ENCODE measurements around the gene RAI14.

Gene RAI14

DNA sequence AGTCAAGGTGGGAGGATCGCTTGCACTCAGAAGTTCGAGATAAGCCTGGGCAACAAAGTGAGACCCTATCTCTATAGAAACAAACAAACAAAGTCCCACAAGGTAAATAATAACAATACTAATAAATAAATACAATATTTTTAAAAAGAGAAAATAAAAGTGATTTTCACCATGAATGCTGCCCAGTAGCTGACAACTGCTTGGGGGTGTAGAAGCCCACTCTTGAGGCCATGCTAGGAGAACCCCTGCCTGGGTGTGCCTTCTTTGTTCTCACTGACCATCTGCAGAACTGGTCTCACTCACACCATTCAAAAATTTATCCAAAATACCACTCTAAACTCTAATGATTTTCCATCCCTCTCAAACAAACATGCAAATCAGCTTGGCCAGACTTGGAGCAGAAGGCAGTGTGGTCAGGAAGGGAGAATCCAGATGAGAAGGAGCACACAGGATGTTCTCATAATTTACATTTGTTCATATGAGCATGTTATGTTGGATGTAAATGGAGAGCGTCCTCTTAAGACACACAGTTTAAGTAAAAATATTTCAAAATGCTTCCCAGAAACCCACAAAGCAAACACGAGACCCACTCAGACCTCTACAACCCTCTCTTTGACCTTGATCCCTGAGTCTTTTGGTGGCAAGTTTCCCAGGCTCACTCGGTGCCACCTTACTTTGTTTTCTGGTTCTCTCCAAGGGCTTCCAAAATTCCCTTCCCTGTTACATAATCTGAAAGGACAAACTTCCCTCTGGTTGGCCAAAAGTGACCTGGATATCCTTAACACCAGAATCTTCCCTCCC is 7.9 kb upstream of the RAI14 start:
- no peak for DNase-seq (ENCODE audit: low read depth in 2 of 2)

DNA sequence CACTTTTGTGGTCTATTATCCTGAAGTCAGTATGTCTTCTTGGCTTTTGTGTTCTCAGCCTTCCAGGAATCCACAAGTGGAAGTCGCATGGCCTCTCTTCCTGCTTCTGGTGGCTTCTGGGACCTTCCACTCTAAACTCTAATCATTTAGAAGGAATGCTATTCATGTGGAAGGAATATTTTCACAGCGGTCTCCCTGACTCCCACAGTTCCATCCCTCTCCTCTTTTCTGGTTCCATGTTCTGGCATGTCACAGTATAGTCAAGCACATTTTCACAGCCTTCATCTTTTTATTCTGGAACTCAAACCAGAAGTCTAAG is 7.3 kb upstream of the RAI14 start:
- no peak for DNase-seq (ENCODE audit: low read depth in 2 of 2)

DNA sequence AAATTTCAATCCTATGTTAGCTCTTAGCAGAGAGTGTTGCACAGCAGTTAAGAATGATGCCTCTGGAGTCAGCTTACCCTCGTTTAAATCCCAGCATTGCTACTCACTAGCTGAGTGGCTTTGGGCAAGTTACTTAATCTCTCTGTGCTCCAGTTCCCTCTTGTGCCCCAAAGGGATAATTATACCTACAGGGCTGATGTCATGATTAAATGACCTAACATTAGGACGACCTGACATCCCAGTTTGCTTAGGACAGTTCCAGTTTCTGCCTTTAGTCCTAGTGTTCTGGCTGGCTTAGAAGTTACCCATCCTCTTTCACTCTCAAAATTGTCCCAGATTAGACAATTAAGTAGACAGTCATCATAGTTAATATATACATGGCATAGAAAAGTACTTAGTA is 4.3 kb upstream of the RAI14 start:
- no peak for DNase-seq (ENCODE audit: low read depth in 2 of 2)

DNA sequence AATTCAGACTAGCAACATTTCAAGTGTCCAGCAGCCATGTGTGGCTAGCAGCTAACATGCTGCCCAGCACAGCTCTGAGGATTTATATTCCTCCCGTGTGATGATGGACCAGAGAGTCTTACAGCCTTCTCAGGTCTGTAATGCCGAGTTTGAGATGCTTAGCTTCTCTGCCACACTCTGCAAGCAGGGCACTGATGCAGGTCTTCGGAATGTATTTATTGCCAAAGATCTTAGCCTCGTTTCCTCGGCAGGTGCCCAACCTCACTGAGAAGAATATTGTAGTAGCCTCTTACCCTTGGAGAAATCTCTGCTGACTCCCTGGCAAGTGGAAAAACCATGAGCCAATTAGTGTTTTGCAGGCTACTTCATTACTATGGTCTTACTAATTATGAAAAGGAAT is 3.7 kb upstream of the RAI14 start:
- no peak for DNase-seq (ENCODE audit: low read depth in 2 of 2)

DNA sequence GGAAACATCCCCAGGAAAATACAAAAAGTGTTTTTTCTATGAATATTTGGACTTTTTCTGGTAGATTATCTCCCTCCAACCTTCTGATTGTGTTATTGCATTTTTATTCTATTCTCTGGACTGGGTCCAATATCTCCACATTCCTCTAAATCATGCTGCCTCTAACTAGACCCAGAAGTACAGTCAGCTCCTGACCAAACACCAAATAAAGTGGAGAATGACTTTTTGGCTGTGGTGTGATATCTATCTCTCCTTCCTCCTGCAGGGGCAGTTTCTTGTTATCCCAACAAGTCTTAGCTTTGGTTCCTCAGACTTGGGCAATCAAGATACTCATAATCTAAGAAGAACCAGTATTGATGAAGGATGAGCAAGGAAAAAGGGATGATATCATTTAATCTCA is 3.2 kb upstream of the RAI14 start:
- DNase-seq (ENCODE audit: low read depth in 2 of 2) = peak; percentile 58 to 68

DNA sequence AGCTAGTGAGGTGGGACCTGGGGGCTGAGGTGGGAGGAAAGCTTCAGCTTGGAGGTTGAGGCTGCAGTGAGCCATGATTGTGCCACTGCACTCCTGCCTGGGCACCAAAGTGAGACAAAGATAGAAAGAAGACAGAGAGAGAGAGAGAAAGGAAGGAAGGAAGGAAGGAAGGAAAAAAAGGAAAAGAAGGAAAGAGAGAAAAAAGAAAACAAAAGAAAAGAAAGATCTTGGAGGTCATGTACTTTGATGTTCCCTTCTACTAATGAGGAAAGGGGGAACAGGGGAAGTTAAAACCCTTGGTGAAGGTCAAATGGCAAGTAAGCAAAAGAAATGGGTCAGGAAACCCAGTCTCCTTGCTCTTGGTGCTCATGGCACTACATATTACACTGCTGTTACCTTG is 2.4 kb upstream of the RAI14 start:
- no peak for DNase-seq (ENCODE audit: low read depth in 2 of 2)

DNA sequence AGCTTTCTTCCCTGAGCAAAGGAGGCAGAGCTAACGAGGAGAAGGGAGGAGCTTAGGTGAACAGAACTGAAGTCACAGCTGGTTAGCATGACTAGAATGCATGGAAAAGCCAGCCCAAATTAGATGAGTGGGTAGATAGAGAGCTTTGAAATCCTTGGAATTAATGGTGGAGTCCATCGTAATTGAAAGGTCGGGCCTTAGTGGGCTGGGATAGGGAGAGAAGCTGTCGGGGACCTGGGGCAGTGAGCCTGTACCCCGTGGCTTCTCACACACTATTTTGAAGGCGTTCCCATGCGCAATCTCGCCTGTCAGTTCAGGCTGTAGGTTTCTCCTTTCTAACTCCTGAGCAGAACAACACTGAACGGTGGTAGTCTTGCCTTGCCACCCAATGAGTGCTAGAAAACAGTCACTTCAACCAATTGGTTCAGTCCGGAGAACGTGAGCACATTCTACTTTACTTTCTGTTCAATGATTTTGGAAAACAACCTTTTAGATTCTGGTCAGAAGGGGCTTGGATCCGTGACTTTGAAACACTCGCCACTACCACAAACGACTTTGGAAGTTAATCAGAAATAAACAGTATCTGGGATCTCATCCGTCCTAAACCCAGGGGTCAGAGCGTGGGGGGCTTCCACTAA is 655 bp upstream of the RAI14 start:
- DNase-seq (ENCODE audit: low read depth in 2 of 2) = peak; percentile 68 to 73

DNA sequence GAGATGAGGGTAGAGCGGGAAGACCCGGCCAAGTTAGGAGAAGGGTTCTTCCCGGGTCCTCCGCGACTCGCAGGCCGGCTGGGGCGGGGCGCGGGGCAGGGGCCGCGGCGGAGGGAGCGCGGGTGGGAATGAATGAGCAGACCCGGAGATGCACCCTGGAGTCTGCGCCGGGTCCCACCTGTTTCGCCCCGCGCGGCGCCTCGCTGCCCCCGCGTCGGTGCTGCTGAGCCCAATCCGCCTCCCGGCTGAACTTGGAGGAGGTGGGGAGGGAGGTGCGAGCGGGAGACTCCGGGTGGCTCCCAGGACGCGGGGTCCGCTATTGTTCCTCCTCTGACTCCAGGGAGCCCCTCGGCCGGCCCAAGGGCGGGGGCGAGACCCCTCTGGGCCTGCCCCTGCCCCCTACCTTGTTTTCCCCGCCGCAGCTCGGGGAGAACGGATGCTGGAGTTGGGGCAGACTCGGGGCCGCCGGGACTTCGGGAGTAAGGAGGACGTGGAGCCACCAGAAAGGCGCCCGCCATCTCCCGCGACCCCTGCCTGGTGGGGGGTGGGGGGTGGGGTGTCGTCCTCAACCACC is 659 bp downstream of the RAI14 start:
- DNase-seq (ENCODE audit: low read depth in 2 of 2) = no peak

DNA sequence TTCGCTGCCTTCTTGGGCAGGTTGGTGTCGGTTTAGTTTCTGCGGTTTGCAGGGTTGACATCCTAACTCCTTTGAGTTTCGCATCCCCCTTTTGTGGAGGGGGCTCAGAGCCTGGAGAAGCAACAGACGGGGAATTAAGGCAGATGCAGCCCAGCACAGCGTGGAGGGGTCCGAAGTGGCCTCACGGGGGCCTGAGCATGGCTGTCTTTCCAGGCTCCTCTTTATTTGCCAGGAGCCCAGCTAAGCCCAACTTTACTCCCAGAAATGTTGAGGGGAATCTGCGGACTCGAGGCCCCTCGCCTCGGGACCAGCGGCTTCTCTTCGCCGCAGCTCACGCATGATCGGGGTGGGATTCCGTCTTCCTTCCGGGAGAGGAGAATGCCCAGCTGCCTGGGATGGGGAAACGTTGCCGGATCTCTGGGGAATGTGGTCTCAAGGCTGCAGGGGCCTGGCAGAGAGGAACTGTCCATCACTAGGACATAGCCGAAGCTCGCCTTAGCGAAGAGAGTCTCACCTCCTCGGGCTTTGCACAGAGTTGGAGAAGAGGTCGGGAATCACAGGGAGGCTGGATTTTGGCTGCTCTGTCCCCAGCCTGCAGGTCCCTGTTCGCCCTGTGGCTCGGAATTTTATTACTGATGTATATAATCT is 1.3 kb downstream of the RAI14 start:
- no peak for DNase-seq (ENCODE audit: low read depth in 2 of 2)

DNA sequence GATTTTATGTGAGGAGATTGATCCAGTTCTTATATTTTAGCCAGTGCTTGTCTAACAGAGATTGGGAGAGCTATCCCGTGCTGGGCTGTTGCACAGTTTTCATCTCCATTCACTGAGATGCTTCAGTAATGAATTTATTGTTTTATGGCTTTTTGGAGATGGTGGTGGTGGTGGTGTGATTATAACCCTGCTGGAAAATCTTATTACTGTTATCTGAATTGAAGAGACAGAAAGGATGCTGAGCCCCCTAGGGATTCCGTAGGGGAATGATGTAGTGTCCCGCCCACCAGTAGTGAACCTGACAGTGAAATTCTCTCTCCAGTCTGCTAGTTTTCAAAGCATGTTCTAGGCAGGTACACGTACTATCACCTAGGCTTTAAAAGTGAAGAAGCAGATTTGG is 1.9 kb downstream of the RAI14 start:
- no peak for DNase-seq (ENCODE audit: low read depth in 2 of 2)

DNA sequence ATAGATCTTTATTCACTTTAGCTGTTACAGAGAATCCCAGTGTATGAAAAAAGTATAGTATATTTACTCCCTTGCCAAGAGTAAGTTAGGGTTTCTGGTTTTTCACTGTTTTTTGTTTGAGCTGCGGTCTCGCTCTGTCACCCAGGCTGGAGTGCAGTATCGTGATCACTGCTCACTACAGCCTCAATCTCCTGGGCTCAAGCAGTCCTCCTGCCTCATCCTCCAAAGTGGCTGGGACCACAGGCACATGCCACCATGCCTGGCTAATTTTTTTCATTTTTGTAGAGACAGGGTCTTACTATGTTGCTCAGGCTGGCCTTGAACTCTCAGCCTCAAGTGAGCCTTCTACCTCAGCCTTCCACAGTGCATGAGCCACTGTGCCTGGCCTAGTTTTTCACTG is 3.0 kb downstream of the RAI14 start:
- DNase-seq (ENCODE audit: low read depth in 2 of 2) = no peak

DNA sequence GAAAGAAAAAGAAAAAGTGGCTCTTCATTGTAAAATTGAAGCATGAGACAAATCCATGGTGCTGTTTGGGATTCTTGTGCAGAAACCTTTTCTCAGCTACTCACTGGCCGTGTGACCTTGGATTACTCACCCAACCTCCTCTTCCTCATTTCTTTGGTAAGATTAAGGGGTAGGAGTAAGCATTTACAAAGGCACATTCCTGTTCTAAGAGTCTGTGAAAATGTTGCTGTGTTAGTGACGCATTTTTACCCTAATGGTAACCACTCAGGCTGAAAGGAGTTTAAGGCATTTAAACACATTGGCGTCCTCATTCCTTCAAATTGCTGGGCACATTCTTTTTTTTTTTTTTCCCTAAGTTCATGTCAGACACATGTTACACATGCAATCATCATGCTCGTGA is 4.3 kb downstream of the RAI14 start:
- DNase-seq (ENCODE audit: low read depth in 2 of 2) = peak; percentile 77 to 78

DNA sequence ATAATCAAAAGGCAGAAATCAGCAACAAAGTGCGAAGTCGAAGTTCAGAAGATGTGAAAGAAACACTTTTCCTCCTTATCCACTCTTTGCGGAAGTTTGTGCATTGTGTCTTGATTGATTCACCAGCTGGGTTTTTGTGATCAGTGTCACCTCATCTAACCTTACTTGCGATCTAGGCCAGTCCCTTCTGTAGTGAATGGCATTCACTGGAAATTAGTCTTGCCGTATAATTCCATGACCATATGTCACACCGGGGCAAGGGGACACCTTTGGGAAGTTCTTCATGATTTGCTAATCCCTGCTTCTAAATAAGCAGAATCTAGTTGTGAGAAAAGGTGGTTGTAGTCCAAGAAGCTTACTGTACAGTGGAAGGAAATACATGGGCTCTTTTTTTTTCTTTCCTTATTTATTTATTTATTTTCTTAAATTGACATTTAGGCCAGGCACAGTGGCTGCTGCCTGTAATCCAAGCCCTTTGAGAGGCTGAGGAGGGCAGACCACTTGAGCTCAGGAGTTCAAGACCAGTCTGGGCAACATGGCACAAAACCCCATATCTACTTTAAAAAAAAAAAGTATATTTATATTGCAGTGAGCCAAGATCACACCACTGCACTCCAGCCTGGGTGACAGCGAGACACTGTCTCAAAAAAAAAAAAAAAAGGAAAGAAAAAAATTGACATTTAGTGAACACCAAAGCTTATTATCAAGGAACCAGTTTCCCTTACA is 7.8 kb downstream of the RAI14 start:
- no peak for DNase-seq (ENCODE audit: low read depth in 2 of 2)

DNA sequence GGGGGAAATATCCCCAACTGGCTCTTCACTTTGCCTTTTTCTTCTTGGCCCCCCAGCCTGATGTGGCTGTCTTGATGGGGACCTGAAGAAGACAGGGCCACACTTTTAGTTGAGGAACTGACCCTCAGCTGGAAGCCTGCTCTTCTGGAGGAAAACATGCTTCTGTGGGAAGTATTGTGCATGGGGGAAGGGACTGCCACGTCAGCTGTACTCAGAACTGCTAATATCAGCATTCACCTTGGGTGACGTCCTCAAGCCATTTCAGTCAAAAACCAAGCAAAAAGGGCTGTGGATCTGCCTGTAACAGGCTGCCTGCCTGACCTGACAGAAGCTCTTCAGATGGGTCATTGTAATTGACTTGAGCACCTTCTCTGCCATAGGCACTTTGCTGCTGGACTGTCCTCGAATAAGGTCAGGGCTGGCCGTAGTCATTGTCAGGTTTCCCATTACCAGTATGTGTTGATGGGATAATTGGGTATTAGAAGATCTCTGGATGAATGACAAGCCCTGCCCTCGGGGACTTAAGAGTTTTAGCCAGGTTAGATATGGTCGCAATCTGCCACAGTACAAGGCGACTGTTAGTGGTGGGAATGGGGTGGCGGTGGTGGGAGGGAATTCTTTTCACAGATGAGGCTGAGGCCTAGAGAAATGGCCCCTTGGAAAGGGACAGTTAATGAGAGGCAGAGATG is 10.4 kb downstream of the RAI14 start:
- no peak for DNase-seq (ENCODE audit: low read depth in 2 of 2)

DNA sequence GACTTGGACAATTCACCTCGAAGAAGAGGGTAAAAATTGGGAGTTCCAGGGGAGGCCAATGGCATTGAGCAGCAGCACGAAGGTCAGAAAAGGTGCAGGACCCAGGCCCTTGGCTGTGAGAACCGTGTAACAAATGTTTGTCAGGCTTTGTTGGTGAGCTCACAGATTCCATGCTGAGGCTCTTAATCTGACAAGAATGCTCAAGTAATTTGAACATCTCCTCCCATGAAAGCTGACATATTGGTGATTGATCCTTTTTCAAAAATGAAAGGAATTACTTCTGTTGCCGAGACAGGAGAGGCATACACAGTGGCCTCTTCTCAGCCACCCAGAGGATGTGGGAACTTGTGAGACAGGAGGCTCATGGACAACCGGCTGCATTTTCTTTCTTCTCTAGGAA is 11.6 kb downstream of the RAI14 start:
- no peak for DNase-seq (ENCODE audit: low read depth in 2 of 2)

DNA sequence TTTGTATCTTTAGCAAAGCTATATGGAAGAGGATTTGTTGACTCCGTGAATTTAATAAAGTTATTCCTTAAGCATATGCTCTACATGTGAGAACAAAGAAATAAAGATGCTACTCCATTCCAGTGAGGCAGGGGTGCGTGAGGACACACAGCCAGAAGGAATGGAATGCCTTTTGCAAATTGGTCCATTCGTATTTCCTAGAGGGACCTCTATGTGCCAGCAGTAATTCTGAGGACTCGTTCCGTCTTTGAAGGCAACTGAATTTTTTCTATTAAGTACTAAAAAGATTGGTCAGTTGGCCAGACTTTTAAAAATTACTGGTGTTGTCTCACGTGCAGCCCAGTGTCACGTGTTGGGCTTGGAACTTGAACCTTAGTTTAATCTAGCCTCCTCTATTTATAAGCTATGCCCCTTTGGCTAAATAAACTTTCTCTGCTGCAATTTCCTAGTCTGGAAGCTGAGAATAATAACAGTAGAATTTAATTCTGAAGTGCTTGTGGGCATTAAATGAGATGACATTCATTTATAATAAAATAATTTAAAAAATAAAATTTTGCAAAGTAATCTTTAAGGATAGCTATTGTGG is 13.9 kb downstream of the RAI14 start:
- DNase-seq (ENCODE audit: low read depth in 2 of 2) = no peak

DNA sequence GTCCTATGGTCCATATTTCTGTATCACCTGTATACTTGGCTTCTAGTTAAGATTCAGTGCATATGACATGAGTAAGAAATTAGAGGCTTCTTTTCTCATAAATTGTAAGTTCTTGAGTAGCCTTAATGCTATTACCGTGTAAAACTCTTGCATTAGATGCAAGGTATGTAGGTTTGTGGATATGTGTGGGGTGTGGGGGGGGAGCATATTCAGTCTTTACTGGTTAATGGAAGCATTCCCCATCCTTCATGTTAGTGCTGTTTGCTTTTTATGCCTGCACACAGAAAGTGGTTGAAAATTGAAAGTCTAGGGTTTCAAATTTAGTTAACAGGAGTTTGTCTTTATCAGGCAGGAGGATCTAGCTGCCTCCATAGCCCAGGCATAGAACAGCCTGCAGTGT is 16.1 kb downstream of the RAI14 start:
- no peak for DNase-seq (ENCODE audit: low read depth in 2 of 2)

DNA sequence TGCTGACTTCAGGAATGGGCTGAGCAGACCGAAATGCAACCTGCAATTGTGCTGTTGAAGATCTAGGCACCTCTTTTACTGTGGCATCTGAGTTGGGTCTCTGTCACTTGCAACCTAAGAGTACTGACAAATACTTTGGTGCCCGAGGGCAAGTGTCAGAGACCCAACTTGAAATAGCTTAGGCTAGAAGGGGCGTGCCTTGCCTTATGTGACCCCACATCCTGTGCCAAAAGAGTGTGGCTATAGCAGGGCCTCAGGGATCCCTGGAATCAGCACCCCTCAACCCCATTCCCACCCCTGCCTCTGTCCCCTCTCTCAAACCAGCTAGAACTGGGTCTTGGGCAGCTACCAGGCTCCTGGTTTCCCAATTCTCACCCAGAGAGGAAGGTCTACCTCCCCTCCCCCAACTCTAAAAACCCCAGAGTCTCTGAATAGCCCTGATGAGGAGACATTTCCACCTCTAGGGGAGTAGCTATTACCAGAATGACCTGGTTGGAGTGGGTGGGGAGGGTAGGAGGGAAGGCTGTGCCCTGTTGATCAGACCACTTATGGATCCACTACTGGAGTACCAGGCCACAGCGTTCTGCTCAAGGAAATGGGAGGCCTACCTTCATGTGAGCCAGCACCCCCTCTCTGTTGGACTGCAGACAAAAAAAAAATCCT is 17.5 kb downstream of the RAI14 start:
- DNase-seq (ENCODE audit: low read depth in 2 of 2) = no peak

DNA sequence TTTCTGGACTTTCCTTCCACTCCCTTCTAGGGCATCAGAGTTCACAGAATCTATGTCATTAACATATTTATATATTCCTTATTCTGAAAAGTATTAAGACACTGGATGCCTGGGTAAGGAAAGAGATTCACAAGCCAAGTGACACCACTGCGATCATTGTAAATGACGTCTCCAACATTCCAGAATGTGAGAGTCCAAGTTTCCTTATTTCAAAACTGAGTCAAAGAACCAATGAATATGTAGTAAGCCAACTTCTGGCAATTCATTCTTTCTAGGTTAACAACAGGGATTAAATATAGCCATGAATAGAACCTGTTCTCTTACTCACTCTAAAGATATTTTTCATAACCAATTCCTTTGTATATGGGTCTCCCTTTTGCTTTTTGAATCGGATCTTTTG is 18.1 kb downstream of the RAI14 start:
- DNase-seq (ENCODE audit: low read depth in 2 of 2) = peak; percentile 80 to 83

DNA sequence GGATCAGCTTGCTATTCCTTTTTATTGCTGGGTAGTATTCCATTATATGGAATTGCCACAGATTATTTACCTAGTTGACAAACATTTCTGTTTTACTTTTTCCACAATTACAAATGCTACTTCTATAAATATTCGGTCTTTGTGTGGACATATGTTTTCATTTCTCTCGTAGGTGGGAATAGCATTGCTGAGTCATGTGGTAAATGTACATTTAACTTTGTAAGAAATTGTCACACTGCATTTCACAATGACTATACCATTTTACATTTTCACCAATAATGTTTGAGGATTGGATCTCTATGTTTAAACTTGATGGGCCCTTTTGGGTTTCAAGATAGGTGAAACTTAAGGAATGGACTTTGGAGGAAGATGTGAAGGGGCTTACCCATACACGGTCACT is 19.7 kb downstream of the RAI14 start:
- DNase-seq (ENCODE audit: low read depth in 2 of 2) = no peak

DNA sequence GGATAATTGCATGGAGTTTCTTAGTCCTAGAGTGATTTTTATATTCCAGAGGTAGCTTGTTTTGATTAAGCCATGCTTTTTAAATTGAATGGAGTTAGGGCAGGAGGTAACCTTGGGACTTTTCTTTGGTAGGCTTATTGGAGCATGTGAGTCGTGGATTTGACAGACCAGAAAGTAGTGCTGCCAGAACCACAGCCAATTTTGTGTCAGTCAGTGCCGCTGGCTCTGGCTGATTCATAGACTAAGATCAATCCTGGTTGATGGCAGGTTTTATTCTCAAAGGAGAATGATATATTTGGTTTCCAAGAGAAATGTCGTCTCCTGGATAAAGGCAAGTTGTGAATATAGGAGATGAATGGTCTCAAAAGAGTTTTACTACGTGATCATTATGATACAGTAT is 20.3 kb downstream of the RAI14 start:
- DNase-seq (ENCODE audit: low read depth in 2 of 2) = no peak
